D721Med (cell line): ENCODE results near the gene ATP10B.

ENCODE experiments used
- DNase-seq: peaks from one replicate; pipeline ENCODE4 v3.0.0; 2011; ENCODE audit warnings: low spot score; ENCODE audit not compliant: insufficient read length
- FAIRE-seq: peaks from 2 replicates; lab custom pipeline; 2011; peaks lifted over from hg19 to GRCh38; lab: Jason Lieb, UNC
- TF ChIP-seq, protein P1 (sequence below): IDR thresholded peaks from 2 replicates; pipeline ENCODE4 v1.5.1; 2012; ENCODE audit warnings: mild to moderate bottlenecking, control low read depth; ENCODE audit not compliant: insufficient read depth; ENCODE audit errors: missing control alignments

ATP10B gene

DNA sequence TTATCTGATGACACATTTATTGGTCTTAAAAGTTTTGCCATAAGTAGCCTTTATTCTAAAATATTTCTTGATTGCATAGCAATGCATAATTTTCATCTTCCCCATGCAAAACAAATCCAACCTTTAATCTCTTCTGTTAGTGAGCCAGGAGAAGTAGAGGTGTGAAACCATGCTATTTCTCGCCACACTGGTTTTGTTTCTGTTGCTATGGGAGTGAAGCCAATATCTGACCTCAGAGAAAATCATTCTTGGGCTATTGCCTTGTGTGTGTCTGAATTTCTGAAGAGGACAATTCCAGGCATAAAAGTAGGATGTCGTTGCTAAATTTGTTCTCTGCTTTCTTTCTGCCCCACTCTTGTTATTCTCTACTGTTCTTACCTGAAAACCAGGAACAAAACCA lies 246.7 kb downstream of the ATP10B start:
- DNase-seq = no peak
- TF ChIP-seq, protein P1, sequence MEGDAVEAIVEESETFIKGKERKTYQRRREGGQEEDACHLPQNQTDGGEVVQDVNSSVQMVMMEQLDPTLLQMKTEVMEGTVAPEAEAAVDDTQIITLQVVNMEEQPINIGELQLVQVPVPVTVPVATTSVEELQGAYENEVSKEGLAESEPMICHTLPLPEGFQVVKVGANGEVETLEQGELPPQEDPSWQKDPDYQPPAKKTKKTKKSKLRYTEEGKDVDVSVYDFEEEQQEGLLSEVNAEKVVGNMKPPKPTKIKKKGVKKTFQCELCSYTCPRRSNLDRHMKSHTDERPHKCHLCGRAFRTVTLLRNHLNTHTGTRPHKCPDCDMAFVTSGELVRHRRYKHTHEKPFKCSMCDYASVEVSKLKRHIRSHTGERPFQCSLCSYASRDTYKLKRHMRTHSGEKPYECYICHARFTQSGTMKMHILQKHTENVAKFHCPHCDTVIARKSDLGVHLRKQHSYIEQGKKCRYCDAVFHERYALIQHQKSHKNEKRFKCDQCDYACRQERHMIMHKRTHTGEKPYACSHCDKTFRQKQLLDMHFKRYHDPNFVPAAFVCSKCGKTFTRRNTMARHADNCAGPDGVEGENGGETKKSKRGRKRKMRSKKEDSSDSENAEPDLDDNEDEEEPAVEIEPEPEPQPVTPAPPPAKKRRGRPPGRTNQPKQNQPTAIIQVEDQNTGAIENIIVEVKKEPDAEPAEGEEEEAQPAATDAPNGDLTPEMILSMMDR = no peak
- FAIRE-seq = no peak

GRCh38 chr5:160604484-160604883 lies 247.5 kb downstream of the ATP10B start:
- DNase-seq = no peak
- FAIRE-seq = no peak
- TF ChIP-seq, protein P1 = no peak

DNA sequence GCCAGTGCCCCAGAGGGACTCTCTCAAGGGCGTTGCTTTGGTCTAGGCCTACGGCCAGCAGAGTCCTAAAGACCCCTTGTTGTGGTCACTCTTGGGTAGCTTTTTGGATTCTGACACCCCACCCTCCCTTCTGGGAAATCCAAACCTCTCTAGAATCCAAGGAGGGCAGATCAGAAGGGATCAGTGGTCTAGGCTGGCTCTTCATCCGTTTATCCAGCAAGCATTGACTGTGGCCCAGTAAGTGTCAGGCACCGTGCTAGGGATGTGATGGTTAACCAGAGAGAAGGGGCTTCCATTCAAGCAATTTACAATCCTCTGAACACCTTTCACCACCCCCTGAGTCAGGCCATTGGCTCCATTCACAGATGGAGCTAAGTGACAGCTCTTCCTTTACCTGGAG lies 249.3 kb downstream of the ATP10B start:
- TF ChIP-seq, protein P1 = no peak
- FAIRE-seq (no peak), DNase-seq (no peak)

- no peak for DNase-seq
- TF ChIP-seq, protein P1 = no peak
- FAIRE-seq = no peak
Measured at GRCh38 chr5:160601046-160601445, 251.0 kb downstream of the ATP10B start.

- no peak for FAIRE-seq
- TF ChIP-seq, protein P1 = no peak
- no peak for DNase-seq
Measured at GRCh38 chr5:160573318-160573717, 278.7 kb downstream of the ATP10B start.

GRCh38 chr5:160567031-160567705 lies 284.8 kb downstream of the ATP10B start:
- TF ChIP-seq, protein P1 = no peak
- DNase-seq = no peak
- no peak for FAIRE-seq

- no peak for FAIRE-seq
- no peak for DNase-seq
- TF ChIP-seq, protein P1 = no peak
Measured at GRCh38 chr5:160565376-160565775, 286.6 kb downstream of the ATP10B start.
